Effector CD4-positive, alpha-beta T cell (primary cell): ENCODE data around the gene PRRC2B.
"Not testable (repeated sequence)": the region's sequence is repeated elsewhere in the genome, so short reads cannot be mapped to it uniquely, and the experiment has no call there.

Experiments
- DNase-seq: peaks from one replicate; pipeline ENCODE4 v3.0.0-alpha.2; 2020

Gene PRRC2B

GRCh38 chr9:131438190-131438589, 44.3 kb downstream of the PRRC2B start:
- DNase-seq, result no peak

DNA sequence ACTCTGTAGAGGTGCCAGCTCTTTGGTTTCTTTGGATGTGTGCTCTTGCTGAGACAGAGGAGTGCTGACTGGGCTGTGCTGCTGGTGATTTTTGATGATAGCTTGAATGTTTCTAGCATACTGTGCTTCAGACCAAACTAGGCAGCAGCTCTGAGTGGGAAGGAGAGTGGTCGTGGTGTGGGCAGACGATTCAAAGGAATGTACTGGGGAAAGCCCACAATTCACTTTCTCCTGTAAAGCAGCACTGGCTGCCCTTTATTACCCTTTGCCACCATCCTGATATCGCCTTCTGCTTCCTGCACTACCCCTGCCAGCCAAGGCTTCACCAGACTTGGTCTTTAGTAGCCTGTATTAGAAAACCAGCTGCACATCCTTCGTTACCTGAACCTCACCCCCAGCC, 45.3 kb downstream of the PRRC2B start:
- no peak for DNase-seq

DNA sequence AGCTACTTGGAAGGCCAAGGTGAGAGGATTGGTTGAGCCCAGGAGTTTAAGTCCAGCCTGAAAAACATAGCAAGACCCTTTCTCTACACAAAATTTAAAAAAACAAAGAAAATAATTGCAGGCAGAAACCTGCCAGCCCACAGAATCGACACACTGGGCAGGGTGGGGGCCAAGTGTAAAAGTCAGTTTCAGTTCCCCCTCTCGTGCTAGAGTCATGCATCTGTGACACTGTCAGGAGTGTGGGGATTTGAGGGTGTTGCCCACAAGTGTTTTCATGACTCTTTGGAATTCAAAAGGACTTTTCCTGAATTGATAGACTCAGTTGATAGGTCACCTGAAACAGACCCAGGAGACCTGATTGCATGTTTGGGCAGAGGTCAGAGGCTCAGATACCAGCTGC, 47.6 kb downstream of the PRRC2B start:
- DNase-seq, result no peak

DNA sequence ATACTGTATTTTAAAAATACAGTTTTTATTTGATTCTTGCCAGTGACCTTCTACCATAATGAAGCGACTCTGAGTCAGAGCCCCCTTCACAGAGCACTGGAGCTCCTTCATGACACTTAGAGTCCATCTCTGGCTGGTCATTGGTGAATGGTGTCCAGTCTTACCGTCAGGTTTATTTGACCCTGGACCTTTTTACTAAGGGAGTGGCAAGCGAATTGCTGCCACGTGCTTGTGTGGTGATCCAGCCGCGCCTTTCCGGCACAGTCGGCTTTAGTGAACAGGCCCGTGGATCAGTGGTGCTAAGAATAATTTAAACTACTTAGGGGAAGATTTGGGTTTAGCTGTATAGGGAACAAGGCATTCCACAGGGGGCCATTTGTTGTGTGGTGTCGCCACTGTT, 48.5 kb downstream of the PRRC2B start:
- no peak for DNase-seq

GRCh38 chr9:131443648-131444047, 49.8 kb downstream of the PRRC2B start:
- DNase-seq, result no peak

- DNase-seq, result no peak
Measured at GRCh38 chr9:131446276-131446675, 52.4 kb downstream of the PRRC2B start.

DNA sequence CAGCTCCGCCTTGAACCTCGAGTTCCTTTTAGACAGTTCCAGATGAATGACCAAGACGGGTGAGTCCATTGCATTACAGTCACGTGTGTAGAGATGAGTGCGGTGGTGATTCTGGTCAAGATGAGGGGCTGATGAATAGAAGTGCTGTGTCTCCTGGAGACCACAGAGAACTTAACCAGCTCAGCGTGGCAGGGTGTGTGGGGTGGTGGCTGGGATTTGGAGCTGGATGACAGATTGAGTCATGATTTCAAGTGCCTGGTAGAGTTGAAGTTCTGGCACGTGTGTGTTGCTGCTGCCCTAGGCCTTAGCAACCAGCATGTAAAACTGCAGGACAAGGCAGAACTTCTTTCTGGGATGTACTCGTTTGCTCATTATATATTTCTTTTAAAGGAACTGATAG, 53.3 kb downstream of the PRRC2B start:
- DNase-seq, result no peak

GRCh38 chr9:131447600-131447999, 53.7 kb downstream of the PRRC2B start:
- no peak for DNase-seq

DNA sequence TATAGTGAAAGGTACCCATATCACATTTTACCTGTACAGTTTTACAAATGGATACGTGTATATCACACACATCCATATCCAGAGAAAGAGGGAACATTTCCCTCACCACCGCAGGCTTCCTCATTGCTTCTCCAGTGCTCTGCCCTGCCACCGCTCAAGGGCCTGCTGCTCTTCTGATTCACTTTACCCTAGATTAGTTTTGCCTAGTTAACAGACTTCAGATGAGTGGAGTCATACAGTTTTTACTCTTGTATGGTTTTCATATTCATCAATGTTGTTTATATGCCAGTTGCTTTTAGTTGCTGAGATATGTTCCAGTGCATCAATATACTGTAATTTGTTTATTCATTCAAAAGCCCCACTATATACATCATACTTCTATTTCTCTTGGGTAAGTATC, 54.9 kb downstream of the PRRC2B start:
- DNase-seq, result no peak

DNA sequence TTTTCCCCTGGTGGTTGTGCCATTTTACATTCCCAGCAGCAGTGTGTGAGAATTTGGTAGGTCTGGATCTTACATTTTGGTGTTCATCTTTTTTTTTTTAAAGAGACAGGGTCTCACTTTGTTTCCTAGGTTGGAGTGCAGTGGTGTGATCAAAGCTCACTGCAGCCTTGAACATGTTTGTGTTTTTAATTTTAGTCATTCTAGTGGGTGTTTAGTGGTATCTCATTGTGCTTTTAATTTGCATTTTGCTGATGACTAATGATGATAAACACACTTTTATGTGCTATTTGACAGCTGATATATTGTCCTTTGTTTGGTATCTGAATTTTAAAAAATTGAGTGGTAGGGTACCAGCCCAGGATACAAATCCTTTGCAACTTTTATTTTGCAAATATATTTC, 55.4 kb downstream of the PRRC2B start:
- no peak for DNase-seq

DNA sequence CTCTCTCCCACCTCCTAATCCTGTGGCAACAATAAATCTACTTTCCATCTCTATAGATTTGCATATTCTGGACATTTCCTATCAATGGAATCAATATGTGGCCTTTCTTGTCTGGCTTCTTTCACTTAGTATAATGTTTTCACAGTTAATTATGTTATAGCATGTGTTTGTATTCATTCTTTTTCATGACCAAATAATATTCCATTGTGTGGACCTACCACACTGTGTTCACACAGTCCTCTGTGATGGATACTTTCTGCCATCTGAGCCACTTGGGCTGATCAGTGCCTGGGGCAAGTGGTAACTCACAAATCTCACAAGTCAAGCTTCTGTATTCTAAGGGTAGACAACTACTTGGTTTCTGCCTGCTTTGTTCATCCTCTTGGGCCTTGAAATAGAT, 60.1 kb downstream of the PRRC2B start:
- no peak for DNase-seq

- not testable (repeated sequence) for DNase-seq
Measured at GRCh38 chr9:131455655-131456054, 61.8 kb downstream of the PRRC2B start.

- no peak for DNase-seq
Measured at GRCh38 chr9:131457746-131458145, 63.9 kb downstream of the PRRC2B start.

DNA sequence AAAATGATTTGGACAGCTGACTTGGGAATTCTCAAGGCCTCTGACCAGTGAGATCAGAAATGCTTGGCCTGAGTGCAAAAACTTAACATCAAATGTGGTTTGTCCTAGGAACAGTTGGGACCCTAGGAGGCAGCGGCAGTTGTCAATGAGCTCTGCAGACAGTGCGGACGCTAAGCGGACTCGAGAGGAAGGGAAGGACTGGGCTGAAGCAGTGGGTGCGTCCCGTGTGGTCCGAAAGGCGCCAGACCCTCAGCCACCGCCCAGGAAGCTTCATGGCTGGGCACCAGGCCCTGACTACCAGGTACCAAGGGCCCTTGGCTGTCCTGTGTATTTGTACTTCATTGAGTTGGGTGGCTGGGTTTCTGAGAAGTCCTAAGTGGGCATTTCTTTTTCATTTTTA, 65.2 kb downstream of the PRRC2B start:
- no peak for DNase-seq

DNA sequence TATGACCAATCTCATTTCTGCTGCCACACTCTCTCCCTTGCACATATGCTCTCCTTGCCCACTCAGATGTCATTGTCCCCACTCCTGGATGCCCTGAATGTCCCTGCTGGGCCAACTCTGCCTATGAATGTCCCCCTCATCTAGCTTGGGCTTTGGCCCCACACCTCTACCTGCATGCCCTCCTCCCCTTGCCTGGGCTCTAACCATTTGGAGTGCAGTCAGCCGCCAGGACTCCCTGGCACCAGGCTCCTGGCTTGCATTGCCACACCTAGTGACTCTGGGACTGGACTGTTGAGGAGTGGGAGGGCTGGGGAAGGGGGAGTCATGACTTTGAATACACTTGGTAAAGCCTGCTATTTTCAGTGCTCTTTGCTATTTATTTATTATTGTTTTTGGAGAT, 67.3 kb downstream of the PRRC2B start:
- DNase-seq, result no peak

GRCh38 chr9:131464354-131465000, 70.6 kb downstream of the PRRC2B start:
- DNase-seq, result no peak

- DNase-seq, result no peak
Measured at GRCh38 chr9:131465401-131465800, 71.5 kb downstream of the PRRC2B start.

DNA sequence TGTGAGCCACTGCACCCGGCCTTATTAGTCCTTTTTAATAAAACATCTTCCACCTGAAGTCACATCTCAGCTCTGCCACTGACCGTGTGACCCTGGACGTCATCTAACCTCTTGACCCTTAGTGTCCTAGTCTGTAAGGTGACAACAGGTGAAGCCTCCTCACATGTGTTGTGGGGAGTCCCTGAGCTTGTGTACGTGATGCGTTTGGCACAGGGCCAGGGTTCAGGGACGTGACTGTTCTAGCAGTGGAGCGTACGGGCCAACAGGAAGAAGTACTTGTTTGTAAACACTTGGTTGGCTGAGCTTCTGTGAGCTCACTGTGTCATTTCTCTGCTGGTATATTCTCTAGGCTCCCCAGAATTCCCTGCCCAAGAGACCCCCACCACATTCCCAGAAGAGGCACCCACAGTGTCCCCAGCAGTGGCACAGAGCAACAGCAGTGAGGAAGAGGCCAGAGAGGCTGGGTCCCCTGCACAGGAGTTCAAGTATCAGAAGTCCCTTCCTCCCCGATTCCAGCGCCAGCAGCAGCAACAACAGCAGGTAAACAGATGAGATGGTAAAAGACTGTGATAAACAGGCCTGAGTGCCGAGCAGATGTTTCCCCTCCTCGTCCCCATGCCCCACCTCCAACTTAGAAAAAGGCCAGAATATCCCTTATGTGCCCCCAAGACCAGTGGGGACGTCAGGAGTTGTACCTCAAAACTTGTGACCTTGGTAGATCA, 73.5 kb downstream of the PRRC2B start:
- no peak for DNase-seq

- DNase-seq, result no peak
Measured at GRCh38 chr9:131468031-131468430, 74.1 kb downstream of the PRRC2B start.

GRCh38 chr9:131469356-131469755, 75.5 kb downstream of the PRRC2B start:
- no peak for DNase-seq

- no peak for DNase-seq
Measured at GRCh38 chr9:131469951-131470350, 76.1 kb downstream of the PRRC2B start.

GRCh38 chr9:131470581-131470991, 76.7 kb downstream of the PRRC2B start:
- DNase-seq, result no peak

- not testable (repeated sequence) for DNase-seq
Measured at GRCh38 chr9:131472085-131472484, 78.2 kb downstream of the PRRC2B start.

DNA sequence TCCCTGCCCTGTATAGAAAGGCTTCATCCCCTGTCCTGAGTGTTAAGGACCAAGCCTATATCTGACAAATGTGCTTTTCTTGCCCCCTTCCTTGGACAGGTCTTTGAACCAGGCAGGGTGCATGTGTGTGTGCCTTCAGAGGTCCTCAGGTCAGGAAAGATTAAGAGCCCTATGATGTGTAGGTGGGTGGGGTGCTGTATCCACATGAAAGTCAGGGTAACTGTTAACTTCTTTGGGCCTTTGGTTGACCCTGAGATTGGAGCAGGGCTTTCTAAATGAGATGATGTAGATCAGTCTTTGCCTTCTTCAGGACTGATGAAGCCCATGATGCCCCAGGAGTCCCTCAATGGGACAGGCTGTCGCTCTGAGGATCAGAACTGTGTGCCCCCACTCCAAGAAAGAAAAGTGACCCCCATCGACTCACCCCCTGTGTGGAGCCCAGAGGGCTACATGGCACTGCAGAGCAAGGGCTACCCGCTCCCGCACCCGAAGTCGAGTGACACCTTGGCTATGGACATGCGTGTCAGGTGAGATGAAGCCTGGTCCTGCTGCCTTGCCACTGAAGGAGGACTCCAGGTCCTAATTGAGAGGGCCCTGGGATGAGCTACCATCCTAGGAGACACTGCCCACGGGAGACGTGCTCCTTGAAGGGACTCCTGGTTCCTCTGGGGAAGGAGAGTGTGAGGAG, 79.5 kb downstream of the PRRC2B start:
- DNase-seq, result no peak
